GM20431 (cell line): ENCODE measurements around the gene ZNF33A.
"Not testable (repeated sequence)": the region's sequence is repeated elsewhere in the genome, so short reads cannot be mapped to it uniquely, and the experiment has no call there.

ENCODE experiments used
- in situ Hi-C: fragments of 300-500 bp; cut with MseI, MboI; formaldehyde crosslinking; loops from one replicate; pipeline ENCODE4 v1.15.0; 2020; ENCODE audit warnings: low sequenced_read_pairs; ENCODE audit not compliant: unreplicated experiment

ZNF33A gene

DNA sequence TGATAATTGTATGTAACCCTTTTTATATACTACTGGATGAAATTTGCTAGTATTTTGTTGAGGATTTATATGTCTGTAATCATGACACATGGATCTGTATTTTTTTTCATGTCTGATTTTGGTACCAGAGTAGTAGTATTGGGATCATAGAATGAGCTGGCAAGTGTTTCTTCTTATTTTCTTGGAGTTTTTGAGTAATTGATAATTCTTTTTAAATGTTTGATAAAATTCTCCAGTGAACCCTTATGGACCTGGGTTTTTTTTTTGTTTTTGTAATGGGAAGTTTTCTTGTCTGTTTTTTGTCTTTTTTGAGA is 28.4 kb downstream of the ZNF33A start:
- in situ Hi-C loops, result no loop called here

DNA sequence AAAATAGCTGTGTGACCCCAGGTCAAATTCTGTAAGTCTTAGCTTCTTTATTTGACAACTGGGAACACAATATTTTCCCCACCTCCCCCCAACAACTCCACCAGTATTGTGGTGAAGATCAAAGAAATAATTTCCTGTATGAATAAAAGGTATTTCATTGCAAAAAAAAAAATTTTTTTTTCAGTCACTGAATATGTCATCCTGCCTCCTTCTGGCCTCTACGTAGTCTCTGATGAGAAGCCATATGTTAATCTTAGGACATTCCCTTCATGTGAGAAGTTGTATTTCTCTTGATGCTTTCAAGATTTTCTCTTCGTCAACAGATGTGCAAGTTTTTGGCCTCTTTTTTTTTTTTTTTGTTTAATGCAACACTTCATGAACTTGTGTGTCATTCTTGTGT is 33.0 kb downstream of the ZNF33A start:
- in situ Hi-C loops, result no loop called here

DNA sequence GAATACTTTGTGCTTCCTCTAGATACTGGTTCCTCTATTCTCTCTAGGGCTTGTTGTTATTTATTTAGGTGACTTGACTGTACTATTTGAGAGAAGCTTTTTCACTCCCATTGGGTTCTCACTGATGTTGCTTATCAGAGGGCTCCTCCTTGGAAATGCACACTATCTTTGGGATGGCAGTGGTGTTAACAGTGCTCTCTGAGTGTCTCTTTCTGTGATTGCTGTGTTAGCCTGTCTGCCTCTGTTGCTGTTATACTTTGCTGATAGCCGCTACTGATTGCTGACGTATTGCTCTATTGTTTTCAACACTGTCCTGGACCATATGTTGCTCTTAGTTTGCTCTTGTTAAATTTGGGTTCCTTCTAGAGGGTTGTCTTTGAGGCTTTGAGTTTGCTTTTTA is 34.7 kb downstream of the ZNF33A start:
- in situ Hi-C loops, result no loop called here

DNA sequence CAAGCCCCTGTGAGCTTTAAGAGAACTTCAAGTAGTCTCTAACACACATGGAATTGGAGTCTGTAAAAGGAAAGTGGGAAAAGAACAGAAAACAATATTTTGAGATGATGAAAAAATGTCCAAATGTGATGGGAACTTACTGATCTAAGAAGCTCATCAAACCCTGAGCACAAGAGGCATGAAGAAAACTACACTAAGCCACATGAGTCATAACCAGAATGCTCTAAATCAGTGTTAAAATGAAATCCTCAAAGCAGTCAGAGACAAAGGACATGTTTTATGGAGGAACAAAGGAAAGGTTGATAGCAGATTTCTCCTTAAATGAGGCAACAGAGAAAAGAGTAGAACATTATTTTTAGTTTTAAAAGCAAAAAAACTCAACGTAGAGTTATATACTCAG is 37.2 kb downstream of the ZNF33A start:
- in situ Hi-C loops, result no loop called here

DNA sequence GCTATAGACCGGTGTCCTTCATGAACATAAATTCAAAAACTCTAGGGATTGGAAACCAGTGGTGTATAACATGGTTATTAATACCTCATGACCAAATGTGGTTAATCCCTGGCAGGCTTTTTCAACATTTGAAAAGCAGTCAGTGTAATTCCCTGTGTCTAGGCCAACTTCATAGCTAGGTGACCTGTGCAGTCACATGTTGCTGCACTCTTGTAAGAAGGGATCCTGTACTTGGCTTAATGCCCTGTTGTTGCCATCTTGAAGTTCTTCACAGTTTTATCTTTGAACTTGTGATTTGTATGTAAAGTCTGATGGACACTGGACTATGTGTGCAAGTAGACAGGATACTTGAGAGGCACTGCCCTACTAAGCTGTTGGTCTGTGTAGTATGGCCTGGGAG is 39.7 kb downstream of the ZNF33A start:
- in situ Hi-C loops, result no loop called here

DNA sequence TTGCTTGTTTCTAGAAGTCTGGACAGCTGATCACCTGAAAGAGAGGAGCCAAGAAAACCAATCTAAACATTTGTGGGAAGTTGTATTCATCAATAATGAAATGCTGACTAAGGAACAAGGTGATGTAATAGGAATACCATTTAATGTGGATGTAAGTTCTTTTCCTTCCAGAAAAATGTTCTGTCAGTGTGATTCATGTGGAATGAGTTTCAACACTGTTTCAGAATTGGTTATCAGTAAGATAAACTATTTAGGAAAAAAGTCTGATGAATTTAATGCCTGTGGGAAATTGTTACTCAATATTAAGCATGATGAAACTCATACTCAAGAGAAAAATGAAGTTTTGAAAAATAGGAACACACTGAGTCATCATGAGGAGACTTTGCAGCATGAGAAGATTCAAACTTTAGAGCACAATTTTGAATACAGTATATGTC is 43.9 kb downstream of the ZNF33A start:
- in situ Hi-C loops, result no loop called here

DNA sequence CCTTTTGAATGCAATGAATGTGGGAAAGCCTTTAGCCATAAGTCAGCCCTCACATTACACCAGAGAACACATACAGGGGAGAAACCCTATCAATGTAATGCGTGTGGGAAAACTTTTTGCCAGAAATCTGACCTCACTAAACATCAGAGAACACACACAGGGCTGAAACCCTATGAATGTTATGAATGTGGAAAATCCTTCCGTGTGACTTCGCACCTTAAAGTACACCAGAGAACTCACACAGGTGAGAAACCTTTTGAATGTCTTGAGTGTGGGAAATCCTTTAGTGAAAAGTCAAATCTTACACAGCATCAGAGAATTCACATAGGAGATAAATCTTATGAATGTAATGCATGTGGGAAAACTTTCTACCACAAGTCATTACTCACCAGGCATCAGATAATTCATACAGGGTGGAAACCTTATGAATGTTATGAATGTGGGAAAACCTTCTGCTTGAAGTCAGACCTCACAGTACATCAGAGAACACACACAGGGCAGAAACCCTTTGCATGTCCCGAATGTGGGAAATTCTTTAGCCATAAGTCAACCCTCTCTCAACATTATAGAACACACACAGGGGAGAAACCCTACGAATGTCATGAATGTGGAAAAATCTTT is 44.9 kb downstream of the ZNF33A start:
- in situ Hi-C loops, result not testable (repeated sequence)

DNA sequence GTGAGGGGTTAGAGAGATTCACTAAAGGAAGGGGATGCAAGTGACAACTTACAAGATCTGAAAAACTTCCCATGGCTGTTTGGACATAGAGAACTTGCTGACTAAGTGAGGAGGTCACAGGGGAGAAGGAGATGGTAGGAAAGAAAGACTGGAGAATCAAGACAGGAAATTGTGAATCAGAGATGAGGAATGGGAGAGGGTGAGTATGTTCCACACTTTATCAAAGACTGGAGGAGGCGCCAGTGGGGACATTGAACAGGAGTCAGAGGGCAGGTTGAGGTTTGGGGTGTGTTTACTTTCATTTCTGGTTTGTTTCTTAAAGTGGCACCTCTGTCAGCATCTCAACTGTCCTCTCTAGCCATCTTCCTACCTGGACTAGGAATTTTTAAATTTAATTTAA is 59.2 kb downstream of the ZNF33A start:
- in situ Hi-C loops, result not testable (repeated sequence)

DNA sequence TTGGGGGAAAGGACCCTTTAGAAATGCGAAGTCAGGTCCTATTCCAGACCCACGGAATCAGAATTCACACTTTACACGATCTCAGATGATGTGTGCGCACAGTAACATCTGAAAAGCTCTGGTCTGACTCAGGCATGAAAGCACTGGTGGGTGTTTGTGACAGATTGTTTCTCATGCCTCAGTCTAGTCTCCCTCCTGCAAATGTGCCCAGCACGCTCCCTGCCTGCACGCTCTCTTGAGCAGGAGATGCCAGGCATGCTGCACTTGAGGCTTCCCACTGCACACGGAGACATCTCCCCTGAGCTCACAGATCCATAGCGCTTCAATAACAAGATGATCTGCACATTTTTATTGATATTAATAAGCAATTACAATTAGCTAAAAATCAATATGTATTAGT is 60.0 kb downstream of the ZNF33A start:
- in situ Hi-C loops, result no loop called here

DNA sequence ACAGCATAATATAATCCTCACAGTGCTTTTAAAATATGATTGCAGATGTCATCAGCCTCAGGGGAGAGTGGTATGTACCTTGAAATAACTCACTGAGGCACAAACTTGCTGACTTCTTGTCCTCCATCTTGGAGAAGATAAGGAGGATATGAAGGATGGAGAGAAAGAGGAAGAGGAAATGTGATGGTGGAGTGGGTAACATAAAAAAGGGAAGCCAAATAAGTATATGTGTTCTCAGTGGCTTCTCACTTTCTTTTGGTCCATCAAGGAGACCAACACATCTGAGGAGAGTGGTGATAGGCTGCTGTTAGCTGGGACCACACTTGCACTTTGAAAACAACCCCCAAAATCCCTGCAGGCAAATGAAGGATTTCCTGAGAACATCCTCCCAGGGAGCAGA is 62.1 kb downstream of the ZNF33A start:
- in situ Hi-C loops, result no loop called here

DNA sequence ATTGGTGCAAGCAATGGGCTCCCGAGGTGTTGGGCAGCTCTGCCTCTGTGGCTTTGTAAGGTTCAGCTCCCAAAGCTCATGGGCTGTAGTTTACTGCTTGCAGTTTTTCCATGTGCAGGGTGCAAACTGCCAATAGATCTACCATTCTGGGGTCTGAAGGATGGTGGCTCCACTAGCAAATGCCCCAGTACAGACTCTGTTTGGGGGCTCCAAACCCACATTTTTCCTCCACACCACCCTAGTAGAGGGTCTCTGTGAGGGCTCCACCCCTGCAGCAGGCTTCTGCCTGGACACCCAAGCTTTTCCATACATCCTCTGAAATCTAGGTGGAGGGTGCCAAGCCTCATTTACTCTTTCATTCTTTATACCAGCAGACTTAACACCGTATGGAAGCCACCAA is 66.2 kb downstream of the ZNF33A start:
- in situ Hi-C loops, result no loop called here

DNA sequence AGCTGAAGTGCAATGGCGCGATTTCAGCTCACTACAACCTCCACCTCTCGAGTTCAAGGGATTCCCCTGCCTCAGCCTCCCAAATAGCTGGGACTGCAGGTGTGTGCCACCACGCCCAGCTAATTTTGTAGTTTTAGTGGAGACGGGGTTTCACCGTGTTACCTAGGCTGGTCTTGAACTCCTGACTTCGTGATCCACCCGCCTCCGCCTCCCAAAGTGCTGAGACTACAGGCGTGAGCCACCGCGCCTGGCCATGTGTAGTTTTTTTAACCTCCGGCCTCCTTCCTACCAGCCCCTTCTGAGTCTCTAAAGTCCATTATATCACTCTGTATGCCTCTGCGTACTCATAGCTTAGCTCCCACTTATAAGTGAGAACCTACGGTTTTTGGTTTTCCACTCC is 82.8 kb downstream of the ZNF33A start:
- in situ Hi-C loops, result not testable (repeated sequence)

DNA sequence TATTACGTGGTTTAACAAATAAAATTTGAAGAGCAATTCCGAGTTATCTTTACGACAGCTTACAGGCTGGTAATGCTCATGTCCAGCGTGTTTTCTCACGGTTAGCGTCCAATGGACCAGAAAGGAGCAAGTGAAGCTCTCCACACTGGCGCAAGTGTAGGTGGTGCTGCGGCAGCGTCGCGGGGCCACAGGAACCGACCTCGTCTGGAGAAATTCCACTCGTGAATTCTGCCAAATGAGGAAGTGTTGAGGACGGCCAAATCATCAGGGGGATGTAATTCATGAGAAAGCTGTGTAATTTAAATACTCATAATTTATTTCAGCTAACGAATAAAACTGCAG is 83.3 kb downstream of the ZNF33A start:
- in situ Hi-C loops, result no loop called here

DNA sequence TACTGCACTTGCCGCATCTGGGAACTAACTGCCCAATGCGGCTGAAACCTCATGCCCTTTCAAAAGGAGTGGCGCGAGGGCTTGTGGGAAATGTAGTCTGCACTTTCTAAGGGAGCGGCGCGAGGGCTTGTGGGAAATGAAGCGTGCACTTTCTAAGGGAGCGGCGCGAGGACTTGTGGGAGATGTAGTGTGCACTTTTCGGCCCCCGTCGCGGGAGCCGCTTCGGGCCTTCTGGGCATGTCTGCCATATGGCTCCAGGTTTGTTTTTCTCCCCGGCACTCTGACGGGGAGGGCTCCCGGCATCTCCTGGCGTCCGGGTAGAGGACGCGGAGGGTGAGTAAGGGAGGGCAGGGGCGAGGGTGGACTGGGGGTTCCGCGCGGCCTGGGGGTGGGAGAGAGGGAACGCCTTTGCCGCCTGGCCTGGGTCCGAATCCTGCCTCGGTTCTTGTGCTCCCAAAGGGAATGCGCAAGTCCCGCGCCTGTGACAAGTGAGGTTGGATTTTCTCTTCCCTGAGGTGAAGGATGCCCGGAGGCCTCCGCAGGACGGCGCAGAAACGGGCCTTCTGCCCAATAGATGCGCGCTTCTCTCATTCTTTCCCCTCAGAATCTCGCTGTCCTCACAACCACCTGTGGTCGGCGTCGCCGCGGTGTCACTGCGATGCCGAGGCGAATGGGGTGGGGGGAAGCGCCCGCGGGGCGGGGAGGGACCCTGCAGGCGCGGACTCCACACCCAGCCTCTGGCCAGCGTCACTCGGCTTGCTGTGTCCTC is 83.9 kb downstream of the ZNF33A start, which contains the start of gene ZNF37A:
ZNF37A (plus strand) TSS at position 180 of the 769 bp plus-strand sequence. CDS start 2,281 bp downstream, outside the sequence.
- in situ Hi-C loops, result no loop called here

DNA sequence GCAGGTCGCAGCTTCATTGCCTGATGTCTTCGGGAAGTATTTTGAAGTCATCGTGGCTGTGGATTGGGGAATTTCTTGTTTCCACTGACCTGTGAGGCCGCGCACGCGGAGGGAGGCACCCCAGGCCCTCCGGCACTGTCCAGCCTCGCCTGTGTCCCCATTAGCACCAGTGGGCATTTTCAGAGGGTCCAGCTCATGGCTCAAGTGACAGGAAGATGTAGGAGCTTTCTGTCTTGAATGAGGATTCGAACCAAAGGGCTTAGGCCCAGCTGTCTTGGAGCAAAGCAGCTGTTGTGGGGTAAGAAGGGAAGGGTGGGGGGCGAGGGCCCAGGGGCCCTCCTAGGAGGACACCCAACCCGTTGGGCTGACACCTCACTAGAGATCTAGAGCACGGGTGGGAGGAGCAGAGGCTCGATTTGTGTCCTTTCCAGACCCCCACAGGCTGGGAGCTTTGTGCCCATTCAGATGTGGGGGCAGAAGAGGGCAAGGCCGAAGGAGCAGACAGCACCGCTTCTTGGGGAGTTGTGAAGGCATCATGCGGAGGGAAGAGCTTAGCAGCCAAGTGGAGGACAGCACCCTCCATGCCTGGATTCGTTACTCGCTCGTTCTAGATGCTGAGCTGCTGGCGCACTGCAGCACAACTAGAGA is 84.6 kb downstream of the ZNF33A start:
- in situ Hi-C loops, result no loop called here

DNA sequence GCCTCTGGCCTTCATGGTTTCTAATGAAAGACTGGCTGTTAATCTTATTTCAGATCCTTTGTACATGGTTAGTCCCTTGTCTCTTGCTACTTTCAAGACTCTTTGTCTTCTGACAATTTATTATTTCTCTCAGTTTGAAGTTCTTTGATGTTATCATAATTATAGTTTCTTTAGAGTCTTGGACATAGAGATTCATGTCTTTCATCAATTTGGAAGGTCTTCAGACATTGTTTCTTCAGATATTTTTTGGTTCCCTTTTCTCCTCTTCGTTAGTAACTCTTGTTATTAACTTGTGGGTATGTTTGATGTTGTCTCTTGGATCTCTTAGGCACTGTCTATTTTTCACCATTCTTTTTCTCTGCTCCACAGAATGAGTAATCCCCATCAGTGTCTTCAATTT is 92.4 kb downstream of the ZNF33A start:
- in situ Hi-C loops, result no loop called here

DNA sequence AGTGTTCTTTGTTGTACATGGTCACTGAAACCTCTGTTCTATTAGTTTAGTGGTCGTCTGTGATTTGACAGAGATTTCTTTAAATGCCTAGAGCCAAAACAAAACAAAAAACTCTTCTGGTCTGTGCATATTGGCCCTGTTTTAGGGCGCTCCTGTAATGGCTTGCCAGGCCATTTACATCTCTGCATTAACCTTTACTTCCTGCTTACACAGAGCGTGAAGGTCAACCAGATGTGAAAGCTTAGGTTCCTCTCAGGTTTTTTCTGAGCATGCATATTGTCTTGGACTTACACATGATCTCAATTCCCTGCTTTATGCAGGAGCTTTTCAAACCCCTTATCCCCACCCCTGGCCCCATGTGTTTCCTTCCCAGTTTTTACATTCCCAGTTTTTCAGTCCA is 93.3 kb downstream of the ZNF33A start:
- in situ Hi-C loops, result no loop called here

DNA sequence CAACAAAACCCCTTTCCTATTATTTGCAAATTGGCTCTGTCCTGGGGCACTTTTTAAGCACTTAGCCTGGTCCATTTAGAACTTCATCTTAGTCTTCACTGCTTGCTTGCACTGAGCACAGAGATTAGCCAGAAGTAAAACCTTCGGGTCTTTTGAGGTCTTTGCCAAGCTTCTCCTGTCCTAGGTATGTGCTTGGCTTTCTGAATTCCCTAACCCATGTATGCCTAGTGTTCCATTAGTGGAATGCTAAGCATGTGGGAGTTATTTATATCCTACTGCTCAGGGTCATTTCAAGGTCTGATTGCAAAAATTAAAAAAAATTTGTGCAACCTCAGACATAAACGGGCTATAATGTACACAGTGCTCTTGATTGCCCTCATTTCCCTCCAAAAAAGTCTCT is 101.7 kb downstream of the ZNF33A start:
- in situ Hi-C loops, result no loop called here
